Medulla oblongata (tissue), 1 donor: ENCODE measurements around the gene GRIN2D.

Experiments used
- DNase-seq: peaks from one replicate; pipeline ENCODE4 v3.0.0-alpha.2; 2015; ENCODE audit errors: extremely low spot score

GRIN2D gene

GRCh38 chr19:48441360-48442050 is 48.0 kb downstream of the GRIN2D start:
- DNase-seq = no peak

DNA sequence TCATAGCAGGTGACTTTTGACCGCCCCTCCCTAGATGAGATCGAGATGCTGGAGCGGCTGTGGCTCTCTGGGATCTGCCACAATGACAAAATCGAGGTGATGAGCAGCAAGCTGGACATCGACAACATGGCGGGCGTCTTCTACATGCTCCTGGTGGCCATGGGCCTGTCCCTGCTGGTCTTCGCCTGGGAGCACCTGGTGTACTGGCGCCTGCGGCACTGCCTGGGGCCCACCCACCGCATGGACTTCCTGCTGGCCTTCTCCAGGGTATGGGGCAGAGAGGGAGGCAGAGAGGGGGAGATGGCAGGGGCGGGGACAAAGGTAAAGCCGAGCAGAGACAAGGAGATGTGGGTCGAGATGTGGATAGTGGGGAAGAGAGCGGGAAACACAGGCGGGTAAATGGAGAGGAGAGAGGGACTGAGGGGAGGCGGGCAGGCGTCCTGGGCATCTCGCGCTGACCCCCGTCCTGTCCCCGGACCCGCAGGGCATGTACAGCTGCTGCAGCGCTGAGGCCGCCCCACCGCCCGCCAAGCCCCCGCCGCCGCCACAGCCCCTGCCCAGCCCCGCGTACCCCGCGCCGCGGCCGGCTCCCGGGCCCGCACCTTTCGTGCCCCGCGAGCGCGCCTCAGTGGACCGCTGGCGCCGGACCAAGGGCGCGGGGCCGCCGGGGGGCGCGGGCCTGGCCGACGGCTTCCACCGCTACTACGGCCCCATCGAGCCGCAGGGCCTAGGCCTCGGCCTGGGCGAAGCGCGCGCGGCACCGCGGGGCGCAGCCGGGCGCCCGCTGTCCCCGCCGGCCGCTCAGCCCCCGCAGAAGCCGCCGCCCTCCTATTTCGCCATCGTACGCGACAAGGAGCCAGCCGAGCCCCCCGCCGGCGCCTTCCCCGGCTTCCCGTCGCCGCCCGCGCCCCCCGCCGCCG is 48.9 kb downstream of the GRIN2D start:
- no peak for DNase-seq

GRCh38 chr19:48443256-48443655 is 49.8 kb downstream of the GRIN2D start:
- no peak for DNase-seq
